ENCODE measurements around the gene SLC17A1.

DNA sequence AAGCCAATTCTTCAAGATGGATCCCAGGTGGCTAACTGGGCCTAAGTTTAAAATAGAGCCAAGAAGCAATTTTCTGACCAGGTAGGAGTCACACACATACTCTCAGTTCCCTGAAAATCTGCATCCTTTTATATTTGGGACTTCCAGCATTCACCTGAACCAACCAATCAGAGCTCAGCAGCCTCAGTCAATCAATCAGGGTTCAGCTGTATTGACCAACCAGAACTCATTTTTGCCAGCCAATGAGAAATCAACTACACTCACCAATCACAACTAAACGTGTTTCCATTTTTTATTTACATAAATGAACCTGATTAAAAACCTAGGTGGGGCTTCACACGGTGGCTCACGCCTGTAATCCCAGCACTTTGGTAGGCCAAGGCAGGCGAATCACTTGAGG lies 39.8 kb downstream of the SLC17A1 start:
- TF ChIP-seq, protein P1, sequence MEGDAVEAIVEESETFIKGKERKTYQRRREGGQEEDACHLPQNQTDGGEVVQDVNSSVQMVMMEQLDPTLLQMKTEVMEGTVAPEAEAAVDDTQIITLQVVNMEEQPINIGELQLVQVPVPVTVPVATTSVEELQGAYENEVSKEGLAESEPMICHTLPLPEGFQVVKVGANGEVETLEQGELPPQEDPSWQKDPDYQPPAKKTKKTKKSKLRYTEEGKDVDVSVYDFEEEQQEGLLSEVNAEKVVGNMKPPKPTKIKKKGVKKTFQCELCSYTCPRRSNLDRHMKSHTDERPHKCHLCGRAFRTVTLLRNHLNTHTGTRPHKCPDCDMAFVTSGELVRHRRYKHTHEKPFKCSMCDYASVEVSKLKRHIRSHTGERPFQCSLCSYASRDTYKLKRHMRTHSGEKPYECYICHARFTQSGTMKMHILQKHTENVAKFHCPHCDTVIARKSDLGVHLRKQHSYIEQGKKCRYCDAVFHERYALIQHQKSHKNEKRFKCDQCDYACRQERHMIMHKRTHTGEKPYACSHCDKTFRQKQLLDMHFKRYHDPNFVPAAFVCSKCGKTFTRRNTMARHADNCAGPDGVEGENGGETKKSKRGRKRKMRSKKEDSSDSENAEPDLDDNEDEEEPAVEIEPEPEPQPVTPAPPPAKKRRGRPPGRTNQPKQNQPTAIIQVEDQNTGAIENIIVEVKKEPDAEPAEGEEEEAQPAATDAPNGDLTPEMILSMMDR (IDR thresholded peaks at IDR 0.05) = no peak
- TF ChIP-seq POLR2A (IDR thresholded peaks at IDR 0.05) = no peak

All from uterus (tissue), 2 donors.